ENCODE results near the gene ZNF646. TPM values are rescaled to one million over a fixed set of nuclear protein-coding genes. Genes with fewer than 3 reads are reported as not detected.

ZNF646 gene
- total RNA-seq, 1 donor from 2014 or later: 17.2 TPM

DNA sequence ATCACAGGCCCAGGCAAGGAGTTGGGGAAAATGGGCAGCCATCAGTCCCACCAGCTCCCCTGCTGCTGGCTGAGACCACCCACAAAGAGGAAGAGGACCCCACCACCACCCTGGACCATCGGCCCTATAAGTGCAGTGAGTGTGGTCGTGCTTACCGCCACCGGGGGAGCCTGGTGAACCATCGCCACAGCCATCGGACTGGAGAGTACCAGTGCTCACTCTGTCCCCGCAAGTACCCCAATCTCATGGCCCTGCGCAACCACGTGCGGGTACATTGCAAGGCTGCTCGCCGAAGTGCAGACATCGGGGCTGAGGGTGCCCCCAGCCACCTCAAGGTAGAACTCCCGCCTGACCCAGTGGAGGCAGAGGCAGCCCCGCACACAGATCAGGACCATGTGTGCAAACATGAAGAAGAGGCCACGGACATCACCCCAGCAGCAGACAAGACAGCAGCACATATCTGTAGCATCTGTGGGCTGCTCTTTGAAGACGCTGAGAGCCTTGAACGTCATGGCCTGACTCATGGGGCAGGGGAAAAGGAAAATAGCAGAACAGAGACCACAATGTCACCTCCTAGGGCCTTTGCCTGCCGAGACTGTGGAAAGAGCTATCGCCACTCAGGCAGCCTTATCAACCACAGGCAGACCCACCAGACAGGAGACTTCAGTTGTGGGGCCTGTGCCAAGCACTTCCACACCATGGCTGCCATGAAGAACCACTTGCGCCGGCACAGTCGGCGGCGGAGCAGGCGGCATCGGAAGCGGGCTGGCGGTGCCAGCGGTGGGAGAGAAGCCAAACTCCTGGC is 3.6 kb downstream of the ZNF646 start:
- TF ChIP-seq CTCF (IDR thresholded peaks at IDR 0.05; ENCODE audit: insufficient read depth, low read depth, low read length) (no peak), EZH2 (IDR thresholded peaks at IDR 0.05; ENCODE audit: insufficient read depth, low read length) (no peak)
- no peaks in the 10 kb centered on the region for H3K27me3 ChIP-seq (ENCODE audit: insufficient read depth, low read length)
- no peak overlapping the region for H2AFZ ChIP-seq (ENCODE audit: low read depth, low read length)
- Mint-ChIP-seq H3K27ac (ENCODE audit: unreplicated experiment) (no peak overlapping the region), H3K36me3 (ENCODE audit: low read depth, unreplicated experiment) (peaks cover 15% of the 10 kb centered on the region), H3K4me1 (ENCODE audit: low read depth, unreplicated experiment) (peaks cover 2% of the 10 kb centered on the region), H3K27me3 (ENCODE audit: low read depth, unreplicated experiment) (no peaks in the 10 kb centered on the region), H3K9me3 (ENCODE audit: unreplicated experiment) (no peaks in the 10 kb centered on the region), H3K4me3 (ENCODE audit: unreplicated experiment) (no peak overlapping the region)
- no peak overlapping the region for H3K27ac ChIP-seq (ENCODE audit: low read depth, low read length)
- no peak overlapping the region for H3K9ac ChIP-seq (ENCODE audit: low read length)
- H3K36me3 ChIP-seq (ENCODE audit: insufficient read depth, low read length): no peaks in the 10 kb centered on the region
- no peak overlapping the region for H3K4me3 ChIP-seq (ENCODE audit: insufficient read depth, low read depth, low read length)
- H3K9me3 ChIP-seq (ENCODE audit: insufficient read depth, low read depth, low read length): no peaks in the 10 kb centered on the region
- no peak overlapping the region for H3K4me2 ChIP-seq (ENCODE audit: low read length)
- peaks cover 4% of the 10 kb centered on the region for H3K4me1 ChIP-seq (ENCODE audit: insufficient read depth, low read length)
- no peak for FAIRE-seq
- H4K20me1 ChIP-seq (ENCODE audit: insufficient read depth, low read length): peaks cover 56% of the 10 kb centered on the region
- H3K79me2 ChIP-seq (ENCODE audit: insufficient read depth, low read length): peaks cover 89% of the 10 kb centered on the region
- no peak for DNase-seq (ENCODE audit: low read depth)

- H2AFZ ChIP-seq (ENCODE audit: low read depth, low read length): no peak overlapping the region
- TF ChIP-seq CTCF (IDR thresholded peaks at IDR 0.05; ENCODE audit: insufficient read depth, low read depth, low read length): no peak
- no peak for TF ChIP-seq EZH2 (IDR thresholded peaks at IDR 0.05; ENCODE audit: insufficient read depth, low read length)
- H3K36me3 ChIP-seq (ENCODE audit: insufficient read depth, low read length): no peaks in the 10 kb centered on the region
- peaks cover 4% of the 10 kb centered on the region for H3K4me1 ChIP-seq (ENCODE audit: insufficient read depth, low read length)
- Mint-ChIP-seq H3K4me3 (ENCODE audit: unreplicated experiment) (no peak overlapping the region), H3K9me3 (ENCODE audit: unreplicated experiment) (no peaks in the 10 kb centered on the region), H3K27me3 (ENCODE audit: low read depth, unreplicated experiment) (no peaks in the 10 kb centered on the region), H3K36me3 (ENCODE audit: low read depth, unreplicated experiment) (peaks cover 19% of the 10 kb centered on the region), H3K27ac (ENCODE audit: unreplicated experiment) (no peak overlapping the region), H3K4me1 (ENCODE audit: low read depth, unreplicated experiment) (peaks cover 2% of the 10 kb centered on the region)
- no peak for FAIRE-seq
- no peak overlapping the region for H3K4me3 ChIP-seq (ENCODE audit: insufficient read depth, low read depth, low read length)
- H3K27ac ChIP-seq (ENCODE audit: low read depth, low read length): no peak overlapping the region
- DNase-seq (ENCODE audit: low read depth): no peak
- H3K4me2 ChIP-seq (ENCODE audit: low read length): no peak overlapping the region
- H3K79me2 ChIP-seq (ENCODE audit: insufficient read depth, low read length): peaks cover 80% of the 10 kb centered on the region
- H4K20me1 ChIP-seq (ENCODE audit: insufficient read depth, low read length): peaks cover 65% of the 10 kb centered on the region
- no peak overlapping the region for H3K9ac ChIP-seq (ENCODE audit: low read length)
- no peaks in the 10 kb centered on the region for H3K9me3 ChIP-seq (ENCODE audit: insufficient read depth, low read depth, low read length)
- no peaks in the 10 kb centered on the region for H3K27me3 ChIP-seq (ENCODE audit: insufficient read depth, low read length)
These were observed 4.5 kb downstream of the ZNF646 start for GRCh38 chr16:31078597-31079341.
